Skeletal muscle satellite cell (primary cell): ENCODE data around the gene ADIPOR2.

Experiments
- H3K27me3 ChIP-seq: 2 replicates; pipeline ENCODE4 v1.7.0; 2013; ENCODE audit warnings: low read length; ENCODE audit not compliant: control insufficient read depth, insufficient read depth
- H3K36me3 ChIP-seq: 2 replicates; pipeline ENCODE4 v1.7.0; 2013; ENCODE audit warnings: mild to moderate bottlenecking, control low read depth, low read length; ENCODE audit not compliant: insufficient read depth
- H3K4me1 ChIP-seq: 2 replicates; pipeline ENCODE4 v1.7.0; 2013; ENCODE audit warnings: low read length; ENCODE audit not compliant: control insufficient read depth, insufficient read depth
- H3K4me2 ChIP-seq: 2 replicates; pipeline ENCODE4 v1.7.0; 2013; ENCODE audit warnings: mild to moderate bottlenecking, low read length
- H3K4me3 ChIP-seq: 2 replicates; pipeline ENCODE4 v1.7.0; 2013; ENCODE audit warnings: low read length
- H3K9ac ChIP-seq: 2 replicates; pipeline ENCODE4 v1.7.0; 2013; ENCODE audit warnings: mild to moderate bottlenecking, low read depth, low read length, moderate library complexity
- H3K9me3 ChIP-seq: replicated peaks from 2 replicates; pipeline ENCODE4 v1.7.0; 2013; ENCODE audit warnings: mild to moderate bottlenecking, control low read depth, low read length

The ADIPOR2 gene

DNA sequence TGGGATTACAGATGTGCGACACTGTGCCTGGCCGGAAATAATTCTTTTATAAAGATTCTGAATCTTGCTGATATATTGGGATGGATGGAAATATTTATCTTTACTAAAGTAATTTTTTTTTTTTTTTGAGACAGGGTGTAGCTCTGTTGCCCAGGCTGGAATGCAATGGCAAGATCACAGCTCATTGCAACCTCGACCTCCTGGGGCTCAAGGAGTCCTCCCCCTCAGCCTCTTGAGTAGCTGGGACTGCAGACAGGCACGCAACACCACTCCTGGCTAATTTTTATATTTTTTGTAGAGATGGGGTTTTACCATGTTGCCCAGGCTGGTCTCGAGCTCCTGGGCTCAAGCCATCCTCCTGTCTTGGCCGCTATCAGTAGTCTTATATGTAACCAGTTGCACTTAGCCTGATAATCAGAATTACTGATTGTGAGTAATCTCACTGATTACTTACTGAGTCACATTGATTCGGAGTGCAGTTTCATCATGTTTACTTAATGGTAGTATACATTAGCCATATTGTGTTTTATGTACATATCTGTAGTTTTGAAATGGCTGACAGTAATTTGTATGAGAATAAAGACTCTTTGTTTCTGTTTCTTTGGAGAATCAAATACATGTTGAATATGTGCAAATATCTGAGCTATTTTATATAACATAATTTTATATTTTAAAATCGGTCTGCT is 79.1 kb downstream of the ADIPOR2 start:
- Histone ChIP-seq H3K4me1 (peaks cover 5% of the 10 kb centered on the region), H3K4me2 (no peak overlapping the region), H3K4me3 (no peak overlapping the region), H3K9ac (no peak overlapping the region), H3K36me3 (no peaks in the 10 kb centered on the region), H3K9me3 (no peaks in the 10 kb centered on the region), H3K27me3 (no peaks in the 10 kb centered on the region)

DNA sequence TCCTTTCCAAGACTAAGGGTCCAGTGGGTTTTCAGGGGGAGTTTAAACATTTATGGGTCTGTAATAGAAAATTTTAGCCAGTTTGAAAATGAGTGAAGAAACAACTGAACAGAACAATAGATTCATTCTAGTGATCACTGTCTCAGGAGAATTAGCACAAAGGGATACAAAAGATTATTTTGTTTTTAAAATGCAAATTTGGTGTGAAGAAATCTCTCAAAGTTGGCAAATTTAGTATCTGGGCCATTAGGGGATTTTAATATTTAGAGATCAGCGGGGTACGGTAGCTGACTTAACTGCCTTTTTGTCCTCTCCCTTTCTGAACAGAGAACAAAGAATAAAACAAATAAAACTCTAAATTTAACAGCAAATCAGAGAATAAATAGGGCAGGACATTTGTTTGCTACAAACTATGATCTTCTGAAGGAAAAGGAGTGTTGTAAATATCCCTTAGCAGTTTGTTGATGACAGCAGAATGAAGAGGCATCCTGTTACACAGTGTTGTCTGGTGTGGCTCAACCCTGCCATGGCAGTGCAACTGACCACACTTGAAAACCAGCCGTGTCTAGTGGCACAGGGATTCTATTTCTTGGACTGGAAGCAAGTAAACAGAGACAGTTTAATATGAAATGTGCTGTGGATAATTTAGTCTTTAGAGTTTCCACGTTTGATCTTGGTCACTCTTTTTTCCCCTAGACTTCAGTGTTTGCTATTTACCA is 83.2 kb downstream of the ADIPOR2 start:
- no peaks in the 10 kb centered on the region for H3K27me3 ChIP-seq
- H3K4me3 ChIP-seq = no peak overlapping the region
- H3K4me1 ChIP-seq = peaks cover 32% of the 10 kb centered on the region
- no peaks in the 10 kb centered on the region for H3K36me3 ChIP-seq
- H3K9ac ChIP-seq = no peak overlapping the region
- no peak overlapping the region for H3K4me2 ChIP-seq
- H3K9me3 ChIP-seq = no peaks in the 10 kb centered on the region

DNA sequence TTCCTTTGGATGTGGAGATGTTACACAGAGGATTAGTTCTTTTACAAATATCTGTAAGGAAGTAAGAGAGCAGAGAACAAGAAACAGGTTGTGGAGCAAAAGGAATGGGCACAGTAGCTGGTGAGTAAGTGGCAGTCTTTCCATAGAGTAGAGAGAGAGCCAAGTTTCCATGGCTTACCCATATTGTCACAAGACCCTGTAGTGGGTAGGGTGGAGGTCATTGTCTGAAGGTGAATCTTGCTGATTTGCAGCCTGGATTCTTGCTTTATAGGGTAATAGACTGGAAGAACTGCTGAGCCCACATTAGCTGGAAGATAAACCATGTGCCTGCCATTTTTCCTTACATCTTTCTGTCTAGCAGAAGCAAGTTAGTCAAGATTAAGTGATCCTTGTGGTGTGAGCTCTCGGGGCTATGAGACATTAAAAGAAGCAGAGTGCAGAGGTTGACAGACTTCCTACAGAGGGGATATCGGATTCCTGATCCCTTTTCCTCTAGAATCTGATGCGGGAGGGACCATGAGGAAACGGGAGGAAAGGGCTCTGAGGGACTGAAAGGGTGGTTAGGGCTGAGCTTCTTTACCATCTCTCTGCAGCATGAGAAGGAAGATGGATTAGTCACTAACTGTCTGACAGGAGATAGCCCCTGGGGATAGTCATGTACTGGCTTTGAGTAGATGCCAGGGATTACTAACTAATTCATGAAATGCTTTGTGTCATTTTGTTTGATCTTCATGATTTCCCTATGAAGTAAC is 85.5 kb downstream of the ADIPOR2 start:
- Histone ChIP-seq H3K27me3 (no peaks in the 10 kb centered on the region), H3K36me3 (peaks cover 5% of the 10 kb centered on the region), H3K9ac (no peak overlapping the region), H3K4me3 (no peak overlapping the region), H3K4me1 (peaks cover 46% of the 10 kb centered on the region), H3K4me2 (peak overlapping the region; percentile 29), H3K9me3 (no peaks in the 10 kb centered on the region)

DNA sequence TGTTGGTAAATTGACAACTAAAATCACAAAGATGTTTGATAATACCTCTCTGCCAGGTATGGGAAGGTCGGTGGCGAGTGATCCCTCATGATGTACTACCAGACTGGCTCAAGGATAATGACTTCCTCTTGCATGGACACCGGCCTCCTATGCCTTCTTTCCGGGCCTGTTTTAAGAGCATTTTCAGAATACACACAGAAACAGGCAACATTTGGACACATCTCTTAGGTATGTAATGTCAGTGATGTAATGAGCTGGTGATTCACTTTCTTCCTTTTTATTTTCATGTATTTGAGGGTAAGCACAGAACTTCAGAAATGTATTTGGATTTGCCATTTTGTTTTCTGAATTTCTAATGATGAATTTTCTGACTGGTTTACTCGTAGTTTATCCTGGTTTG is 86.9 kb downstream of the ADIPOR2 start:
- Histone ChIP-seq H3K27me3 (no peaks in the 10 kb centered on the region), H3K4me3 (no peak overlapping the region), H3K36me3 (peaks cover 8% of the 10 kb centered on the region), H3K9ac (no peak overlapping the region), H3K4me2 (peak overlapping the region; percentile 61), H3K4me1 (peaks cover 46% of the 10 kb centered on the region), H3K9me3 (no peaks in the 10 kb centered on the region)

DNA sequence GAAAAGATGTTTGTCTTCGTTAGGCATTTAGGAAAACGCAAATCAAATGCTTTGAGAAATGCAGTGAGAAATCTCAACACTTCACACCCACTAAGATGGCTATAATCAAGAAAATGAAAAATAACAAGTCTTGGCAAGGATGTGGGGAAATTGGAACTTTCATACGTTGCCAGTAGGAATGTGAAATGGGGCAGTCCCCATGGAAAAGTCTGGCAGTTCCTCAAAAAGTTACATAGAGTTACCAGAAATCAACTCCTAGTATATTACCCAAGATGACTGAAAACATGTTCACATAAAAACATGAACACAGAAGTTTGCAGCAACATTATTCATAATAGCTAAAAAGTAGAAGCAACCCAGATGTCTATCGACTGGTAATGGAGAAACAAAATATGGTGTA is 88.0 kb downstream of the ADIPOR2 start:
- Histone ChIP-seq H3K9ac (no peak overlapping the region), H3K4me1 (peaks cover 46% of the 10 kb centered on the region), H3K36me3 (peaks cover 12% of the 10 kb centered on the region), H3K4me3 (no peak overlapping the region), H3K9me3 (no peaks in the 10 kb centered on the region), H3K4me2 (no peak overlapping the region), H3K27me3 (no peaks in the 10 kb centered on the region)

DNA sequence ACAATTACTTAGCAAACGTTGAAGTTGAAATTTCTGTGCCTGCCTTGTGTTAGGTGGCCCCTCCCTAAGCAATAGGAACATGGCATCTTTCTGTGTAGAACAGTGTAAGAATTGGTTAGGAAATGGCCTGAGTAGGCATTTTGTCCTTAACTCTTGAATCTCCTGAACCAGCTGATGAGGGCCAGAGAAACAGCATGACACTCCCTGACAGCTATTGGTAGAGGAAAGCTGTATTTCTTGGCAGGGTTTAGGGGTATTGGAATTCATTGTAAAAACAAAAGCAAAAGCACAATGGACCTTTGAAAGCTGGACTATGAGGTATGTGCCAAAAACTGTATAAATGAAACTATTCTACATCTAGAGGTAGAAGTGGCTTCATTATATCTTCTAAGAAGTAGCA is 88.9 kb downstream of the ADIPOR2 start:
- H3K36me3 ChIP-seq = peaks cover 16% of the 10 kb centered on the region
- no peaks in the 10 kb centered on the region for H3K9me3 ChIP-seq
- no peaks in the 10 kb centered on the region for H3K27me3 ChIP-seq
- H3K4me3 ChIP-seq = no peak overlapping the region
- no peak overlapping the region for H3K9ac ChIP-seq
- H3K4me1 ChIP-seq = peaks cover 41% of the 10 kb centered on the region
- H3K4me2 ChIP-seq = peak overlapping the region; percentile 35

DNA sequence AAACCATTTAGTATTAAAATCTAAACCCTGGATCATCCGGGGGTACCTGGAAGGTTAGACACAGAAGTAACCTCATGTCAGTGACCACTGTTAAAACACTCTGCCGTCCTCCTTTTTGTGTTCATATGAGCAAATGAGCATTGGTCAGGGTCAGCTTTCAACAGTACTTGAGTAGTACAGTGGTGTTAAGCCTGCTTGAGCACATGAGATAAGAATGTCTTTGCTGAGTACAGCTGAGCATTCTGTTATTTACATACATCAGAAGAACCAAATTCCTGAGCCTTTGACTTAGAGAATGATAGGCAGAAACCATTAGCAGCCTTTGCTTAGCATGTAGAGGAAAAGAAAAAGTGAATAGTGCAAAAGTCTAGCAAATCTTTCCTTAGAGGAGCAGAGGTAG is 90.9 kb downstream of the ADIPOR2 start:
- Histone ChIP-seq H3K36me3 (peaks cover 24% of the 10 kb centered on the region), H3K4me1 (peaks cover 31% of the 10 kb centered on the region), H3K4me3 (no peak overlapping the region), H3K4me2 (no peak overlapping the region), H3K27me3 (no peaks in the 10 kb centered on the region), H3K9me3 (no peaks in the 10 kb centered on the region), H3K9ac (no peak overlapping the region)

DNA sequence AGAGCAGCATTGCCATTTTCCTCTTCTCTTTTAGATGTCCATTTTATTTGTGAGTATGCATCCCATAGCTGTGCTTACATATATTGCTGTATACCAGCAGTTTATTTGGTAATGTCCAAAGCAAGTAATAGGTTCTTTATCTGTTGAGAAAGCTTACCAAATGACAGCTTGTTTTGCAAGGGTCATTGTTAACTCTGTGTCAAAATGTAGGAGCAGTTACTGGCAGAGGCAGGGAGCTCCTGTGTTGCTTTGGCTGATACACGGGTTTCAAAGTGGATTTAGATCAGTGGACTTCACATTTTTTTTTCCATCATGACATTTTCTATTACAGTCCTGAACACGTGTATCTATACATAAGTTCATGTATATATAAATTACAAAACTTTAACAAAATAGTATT is 91.3 kb downstream of the ADIPOR2 start:
- Histone ChIP-seq H3K4me2 (no peak overlapping the region), H3K9ac (no peak overlapping the region), H3K27me3 (no peaks in the 10 kb centered on the region), H3K9me3 (no peaks in the 10 kb centered on the region), H3K4me1 (peaks cover 26% of the 10 kb centered on the region), H3K4me3 (no peak overlapping the region), H3K36me3 (peaks cover 24% of the 10 kb centered on the region)

DNA sequence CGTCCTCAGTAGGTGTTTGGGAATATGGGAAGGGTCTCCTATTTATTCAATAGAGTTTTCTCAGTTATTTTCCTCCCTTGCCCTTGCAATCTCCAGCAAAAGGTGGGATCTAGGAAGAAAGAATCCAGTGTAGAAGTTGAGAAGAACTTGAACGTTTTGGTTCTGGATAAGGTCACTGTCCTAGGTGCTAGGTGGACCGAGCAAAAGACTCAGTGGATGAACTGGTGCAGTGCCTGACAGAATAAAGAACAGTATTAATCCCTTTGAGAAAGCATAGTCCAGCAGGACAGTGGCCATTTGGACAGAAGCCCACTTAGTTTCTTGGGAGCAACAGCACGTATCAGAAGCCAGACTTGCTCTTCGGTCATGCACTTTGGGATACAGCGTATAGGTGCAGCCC is 96.8 kb downstream of the ADIPOR2 start:
- Histone ChIP-seq H3K4me3 (no peak overlapping the region), H3K9ac (no peak overlapping the region), H3K4me1 (no peaks in the 10 kb centered on the region), H3K27me3 (no peaks in the 10 kb centered on the region), H3K9me3 (no peaks in the 10 kb centered on the region), H3K4me2 (no peak overlapping the region), H3K36me3 (peaks cover 15% of the 10 kb centered on the region)

DNA sequence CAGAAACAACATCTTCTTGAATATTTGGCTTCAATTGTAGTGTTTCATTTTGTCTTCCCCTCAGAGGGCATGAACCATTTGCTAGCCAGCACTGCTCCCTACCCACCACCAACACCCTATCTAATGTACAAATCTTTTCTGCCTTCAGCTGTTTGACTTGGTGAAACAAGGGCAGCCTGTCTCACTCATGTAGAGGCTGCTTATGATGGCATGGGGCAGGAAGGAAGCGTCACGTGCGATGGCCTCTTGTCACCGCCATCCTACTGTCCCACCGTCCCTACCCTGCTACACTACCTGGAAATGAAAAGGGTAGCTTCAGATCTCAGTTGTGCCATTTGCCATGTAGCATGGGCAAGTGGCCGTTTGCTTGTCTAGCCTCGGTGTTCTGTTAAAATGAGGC is 99.6 kb downstream of the ADIPOR2 start:
- Histone ChIP-seq H3K4me3 (no peak overlapping the region), H3K36me3 (peaks cover 7% of the 10 kb centered on the region), H3K9me3 (no peaks in the 10 kb centered on the region), H3K4me2 (no peak overlapping the region), H3K27me3 (no peaks in the 10 kb centered on the region), H3K9ac (no peak overlapping the region), H3K4me1 (no peaks in the 10 kb centered on the region)

DNA sequence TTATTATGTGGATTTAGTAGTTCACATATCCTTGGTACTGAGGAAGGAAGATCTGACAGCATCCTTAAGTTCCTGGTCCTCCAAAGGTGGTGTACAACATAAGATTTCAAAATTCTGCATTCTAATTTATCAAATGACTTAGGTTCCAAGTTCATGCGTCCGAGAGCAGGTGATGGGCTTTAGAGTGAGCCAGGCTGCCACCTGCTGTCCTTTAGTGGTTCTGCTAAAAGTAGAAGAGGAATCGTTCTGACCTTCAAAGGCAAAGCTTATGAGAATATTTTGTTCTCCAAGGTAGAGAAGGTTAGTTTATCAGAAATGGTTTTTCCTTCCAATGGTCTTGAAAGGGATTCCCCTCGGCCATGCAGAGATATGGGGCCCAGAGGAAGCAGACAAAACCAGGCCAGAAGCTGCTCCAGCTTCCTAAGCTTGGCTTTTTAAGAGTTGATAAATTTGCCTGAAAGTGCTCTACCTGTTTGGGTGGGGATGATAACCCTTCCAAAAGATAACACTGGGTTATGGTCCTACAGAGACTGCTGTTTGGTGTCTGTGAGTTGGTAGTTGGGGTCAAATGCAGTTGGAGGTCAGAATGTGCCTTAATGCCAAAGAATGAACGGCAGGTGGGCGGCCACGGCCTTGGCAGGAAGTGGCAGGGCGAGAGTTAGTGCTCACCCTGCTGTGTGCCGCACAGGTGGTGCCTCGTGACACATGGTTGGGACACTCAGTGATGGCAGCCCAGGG is 100.4 kb downstream of the ADIPOR2 start:
- H3K9me3 ChIP-seq = no peaks in the 10 kb centered on the region
- no peak overlapping the region for H3K9ac ChIP-seq
- H3K4me3 ChIP-seq = no peak overlapping the region
- no peaks in the 10 kb centered on the region for H3K27me3 ChIP-seq
- H3K4me2 ChIP-seq = no peak overlapping the region
- H3K36me3 ChIP-seq = peaks cover under 1% of the 10 kb centered on the region
- peaks cover 6% of the 10 kb centered on the region for H3K4me1 ChIP-seq
